H54 (cell line): ENCODE data around the gene SPAG6.
"Not testable (repeated sequence)": the region's sequence is repeated elsewhere in the genome, so short reads cannot be mapped to it uniquely, and the experiment has no call there.

ENCODE experiments used
- DNase-seq: peaks from one replicate; pipeline ENCODE4 v3.0.0; 2011; ENCODE audit warnings: low spot score, mixed read lengths; ENCODE audit not compliant: insufficient read length
- FAIRE-seq: peaks from 3 replicates; lab custom pipeline; 2011; peaks lifted over from hg19 to GRCh38; lab: Jason Lieb, UNC
- POLR2A ChIP-seq: IDR thresholded peaks from 2 replicates; pipeline ENCODE4 v1.6.1; 2011; ENCODE audit warnings: low read depth, mild to moderate bottlenecking, low read length

SPAG6 gene

DNA sequence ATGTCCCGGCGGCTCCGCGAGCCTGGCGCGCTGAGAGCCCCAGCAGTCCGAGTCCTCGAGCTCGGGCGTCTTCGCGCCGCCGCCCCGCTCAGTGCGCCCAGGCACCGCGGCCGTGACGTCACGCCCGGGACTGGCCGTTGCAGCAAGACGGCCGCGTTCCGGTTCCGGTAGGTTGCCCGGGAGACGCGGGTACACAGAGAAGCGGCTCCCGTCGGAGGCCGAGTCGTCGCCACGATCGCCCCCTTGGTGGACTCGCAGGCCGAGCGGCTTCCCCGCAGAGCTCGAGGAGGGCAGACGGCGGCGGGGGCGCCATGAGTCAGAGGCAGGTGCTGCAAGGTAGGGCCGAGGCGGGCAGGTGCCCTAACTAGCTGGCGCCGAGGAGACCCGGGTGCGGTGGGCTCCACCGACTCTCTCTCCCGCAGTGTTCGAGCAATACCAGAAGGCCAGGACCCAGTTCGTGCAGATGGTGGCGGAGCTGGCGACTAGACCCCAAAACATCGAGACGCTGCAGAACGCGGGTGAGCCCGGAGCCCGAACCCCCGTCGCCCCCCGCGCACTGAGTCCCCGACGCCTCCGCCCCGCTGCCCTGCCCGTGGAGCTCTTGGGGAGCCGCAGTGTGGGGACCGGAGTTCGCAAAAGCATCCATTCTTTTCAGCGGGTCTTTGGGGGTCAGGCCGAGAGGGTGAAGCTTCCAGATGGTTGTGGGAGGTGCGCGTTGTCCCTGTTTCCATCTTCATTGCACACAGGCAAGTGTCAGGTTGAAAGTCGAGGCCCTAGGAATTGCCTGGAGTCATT, at the start of gene SPAG6:
Gene SPAG6 (plus strand): TSS at position 196 of the 795 bp plus-strand sequence. CDS start 116 bp downstream, at position 312.
- DNase-seq = no peak
- FAIRE-seq = no peak
- TF ChIP-seq POLR2A = no peak

DNA sequence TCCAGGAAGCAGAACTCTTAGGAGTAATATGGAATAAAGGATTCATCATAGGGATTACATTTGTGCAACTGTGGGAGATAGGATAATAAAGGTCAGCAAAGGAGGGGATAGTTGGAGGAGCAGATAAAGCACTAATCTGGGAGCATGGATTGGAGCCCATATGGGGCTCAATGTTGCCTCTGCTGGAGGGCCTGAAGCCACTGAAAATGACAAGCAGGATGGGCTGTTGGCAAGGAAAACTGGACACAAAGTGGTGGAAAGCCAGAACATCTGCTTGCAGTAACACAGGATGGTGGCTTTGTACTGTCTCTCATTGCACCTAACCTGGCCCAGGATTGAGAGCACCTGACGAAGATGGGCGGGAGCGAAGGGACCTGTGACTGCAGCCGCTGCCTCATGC, 44.1 kb upstream of the SPAG6 start:
- no peak for DNase-seq
- FAIRE-seq = no peak
- TF ChIP-seq POLR2A = no peak

GRCh38 chr10:22303461-22303860, 41.8 kb upstream of the SPAG6 start:
- no peak for FAIRE-seq
- no peak for TF ChIP-seq POLR2A
- DNase-seq = no peak

- FAIRE-seq = no peak
- DNase-seq = no peak
- no peak for TF ChIP-seq POLR2A
Measured at GRCh38 chr10:22305721-22306120, 39.6 kb upstream of the SPAG6 start.

DNA sequence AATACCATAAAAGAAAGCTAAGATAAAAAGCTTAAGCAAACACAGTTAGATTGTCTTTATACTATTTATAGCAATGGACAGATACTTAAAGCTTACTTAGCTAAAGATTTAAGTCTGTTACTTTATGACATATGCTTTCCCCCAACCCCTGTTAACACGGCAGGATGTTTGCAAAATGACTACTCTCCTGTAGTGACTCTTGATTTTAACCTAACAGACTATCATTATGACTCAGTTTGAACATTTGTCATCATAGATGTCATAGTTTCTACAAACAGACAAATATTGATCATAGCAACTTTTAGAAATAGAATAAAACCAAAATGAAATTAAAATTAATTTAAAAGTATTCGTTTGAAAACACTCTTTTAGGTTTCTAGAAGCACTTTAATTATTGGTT, 36.9 kb upstream of the SPAG6 start:
- no peak for DNase-seq
- no peak for TF ChIP-seq POLR2A
- FAIRE-seq = no peak

DNA sequence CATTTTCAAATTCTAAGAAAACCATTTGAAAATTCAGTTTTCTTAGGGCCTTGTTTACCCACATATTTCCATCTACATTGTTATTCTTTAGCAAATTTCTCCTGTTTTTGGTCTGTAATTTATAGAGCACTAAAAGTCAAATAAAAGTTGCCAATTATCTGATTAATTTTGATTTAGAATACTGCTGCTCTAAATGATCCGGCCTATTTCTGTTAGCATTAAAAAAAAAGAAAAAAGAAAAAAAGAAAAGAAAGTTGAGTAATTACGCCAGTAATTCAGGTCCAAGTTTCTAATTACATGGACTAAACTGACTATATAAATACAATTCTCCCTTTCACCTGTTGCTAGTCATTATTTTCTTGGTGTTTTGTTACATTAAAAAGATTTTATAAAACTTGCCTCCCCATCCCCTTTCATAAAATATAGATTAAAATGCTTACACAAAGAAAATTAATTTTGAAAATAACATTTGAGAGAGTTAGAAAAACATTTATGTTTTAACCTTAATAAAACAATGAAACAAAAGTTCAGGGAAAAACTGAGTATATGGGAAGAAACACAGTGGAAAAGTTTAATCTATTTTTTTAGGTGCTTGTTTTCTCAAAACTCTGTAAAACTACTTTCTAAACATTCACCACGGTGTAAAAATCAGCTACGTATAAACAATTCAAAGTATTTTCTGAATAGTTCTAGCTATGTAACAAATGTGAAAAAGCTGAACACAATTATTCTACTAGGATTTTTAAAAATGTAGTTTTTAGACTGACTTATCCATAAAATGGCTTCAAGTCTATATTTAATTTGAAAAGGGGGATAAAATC, 35.9 kb upstream of the SPAG6 start:
- FAIRE-seq (no peak), DNase-seq (no peak)
- TF ChIP-seq POLR2A = no peak

DNA sequence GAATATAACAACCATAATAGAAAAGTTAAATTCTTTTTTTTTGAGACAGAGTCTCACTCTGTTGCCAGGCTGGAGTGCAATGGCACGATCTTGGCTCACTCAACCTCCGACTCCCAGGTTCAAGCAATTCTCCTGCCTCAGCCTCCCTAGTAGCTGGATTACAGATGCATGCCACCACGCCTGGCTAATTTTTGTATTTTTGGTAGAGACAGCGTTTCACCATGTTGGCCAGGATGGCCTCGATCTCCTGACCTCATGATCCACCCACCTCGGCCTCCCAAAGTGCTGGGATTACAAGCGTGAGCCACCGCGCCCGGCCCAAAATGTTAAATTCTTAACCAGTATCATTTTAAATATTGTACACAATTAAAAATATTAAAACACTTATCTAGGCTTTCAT, 35.3 kb upstream of the SPAG6 start:
- DNase-seq, FAIRE-seq: not testable (repeated sequence)

DNA sequence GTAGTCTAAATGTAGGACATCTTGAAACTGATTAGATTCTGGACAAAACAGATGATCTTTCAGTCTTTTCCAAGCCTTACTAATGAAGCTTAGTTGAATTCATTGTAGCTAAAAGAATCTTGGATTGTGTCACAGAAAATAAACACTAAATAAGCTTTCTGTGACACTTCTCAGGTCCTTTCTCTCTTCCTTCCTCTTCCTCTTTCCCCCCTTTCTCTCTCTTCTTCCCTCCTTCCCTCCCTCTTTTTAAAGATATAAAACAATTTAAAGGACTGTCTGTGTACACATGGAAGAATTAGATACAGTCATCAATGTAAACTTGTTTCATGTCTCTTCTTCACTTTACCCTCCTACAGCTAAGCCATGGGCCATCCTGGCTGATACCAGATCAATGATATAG, 34.4 kb upstream of the SPAG6 start:
- no peak for TF ChIP-seq POLR2A

DNA sequence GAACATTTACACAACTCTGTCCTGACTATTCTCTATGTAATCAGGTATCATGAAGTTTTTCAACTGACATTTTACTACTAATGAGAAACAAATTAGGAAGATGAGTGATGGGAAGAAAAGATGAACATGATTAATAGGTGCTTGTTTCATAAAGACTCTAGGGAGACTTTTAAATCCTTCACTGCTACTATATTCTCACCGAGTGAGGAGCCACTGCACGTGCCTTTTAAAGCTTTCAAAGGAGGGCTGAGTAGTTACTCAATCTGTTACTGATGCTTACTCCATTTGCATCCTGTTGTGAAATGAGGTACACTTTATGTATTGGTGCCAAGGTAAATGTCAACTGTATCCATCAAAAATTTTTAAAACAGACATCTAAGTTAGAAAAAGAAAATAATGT, 30.4 kb upstream of the SPAG6 start:
- FAIRE-seq = no peak
- no peak for TF ChIP-seq POLR2A
- no peak for DNase-seq

More for the DNA sequence above, 34.4 kb upstream of the SPAG6 start:
- FAIRE-seq (no peak), DNase-seq (no peak)

DNA sequence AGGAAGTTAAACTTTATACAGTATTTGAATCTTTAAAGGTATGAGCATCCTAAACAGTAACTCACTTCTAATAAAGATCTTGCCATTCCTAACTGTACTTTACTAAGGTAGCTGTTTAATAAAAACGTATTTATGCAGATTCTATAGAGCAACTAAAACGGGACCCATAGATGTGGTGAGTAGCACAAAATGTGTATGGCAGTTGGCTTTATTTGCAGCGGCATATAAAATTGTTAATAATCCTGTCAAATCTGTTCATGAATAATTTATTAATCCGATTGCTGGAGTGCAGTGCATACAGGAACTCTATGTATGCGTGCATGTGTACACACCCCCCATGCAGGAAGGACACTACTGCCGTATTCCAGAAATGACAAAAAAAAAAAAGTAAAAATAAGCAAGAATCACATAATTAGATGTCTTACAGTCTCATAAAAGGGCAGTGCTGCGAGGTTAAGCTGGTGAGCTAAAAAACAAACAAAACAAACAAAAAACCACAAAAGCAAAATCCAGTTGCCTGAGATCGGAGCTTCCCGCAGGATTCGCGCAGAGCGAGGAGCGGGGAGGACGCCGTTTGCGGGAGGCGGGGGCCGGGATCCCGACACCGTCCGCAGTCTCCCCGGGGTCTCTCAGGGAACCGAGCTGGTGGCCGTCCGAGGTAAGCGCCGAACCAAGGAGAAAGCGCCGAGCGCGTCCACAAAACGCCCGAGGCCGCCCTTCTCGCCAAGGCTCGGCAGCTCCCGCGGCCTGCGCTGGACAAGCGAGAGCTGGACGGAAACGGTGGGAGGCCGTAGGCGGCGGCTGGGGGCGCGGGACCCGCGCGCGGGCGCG, 29.6 kb upstream of the SPAG6 start:
- DNase-seq (no peak), FAIRE-seq (peak; percentile 23)
- TF ChIP-seq POLR2A = no peak

DNA sequence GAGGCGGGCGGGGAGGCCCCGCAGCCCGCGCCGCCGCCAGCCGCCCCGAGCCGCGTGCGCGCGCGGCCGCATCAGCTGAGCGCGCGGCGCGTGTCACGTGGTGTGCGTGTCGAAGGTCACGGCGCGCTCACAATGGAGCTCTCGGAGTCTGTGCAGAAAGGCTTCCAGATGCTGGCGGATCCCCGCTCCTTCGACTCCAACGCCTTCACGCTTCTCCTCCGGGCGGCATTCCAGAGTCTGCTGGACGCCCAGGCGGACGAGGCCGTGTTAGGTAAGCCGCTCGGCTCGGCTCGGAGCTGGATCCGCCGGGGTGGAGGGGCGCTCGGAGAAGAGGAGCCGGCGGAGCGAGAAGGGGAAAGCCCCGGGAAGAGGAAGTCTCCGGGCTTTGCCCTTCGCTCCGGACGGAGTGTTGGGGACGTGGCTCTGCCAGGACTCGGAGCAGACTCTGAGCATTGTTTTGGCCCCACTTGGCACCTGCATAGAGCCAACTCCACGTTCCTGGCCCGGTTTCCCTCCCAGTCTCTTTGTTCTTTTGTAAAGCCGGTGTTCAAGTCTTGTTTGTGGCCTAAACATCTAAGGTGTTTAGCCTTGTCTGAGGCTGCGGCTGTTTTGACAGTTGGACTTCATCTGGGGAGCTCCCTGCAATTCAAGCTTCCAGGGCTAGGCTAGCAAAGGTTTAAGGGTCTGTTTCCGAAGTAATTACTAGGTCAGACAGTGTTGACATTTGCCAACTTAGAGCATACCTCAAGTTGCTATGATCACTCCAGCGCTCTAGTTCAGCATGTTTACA, 28.8 kb upstream of the SPAG6 start, which contains the start of gene COMMD3:
Gene COMMD3 (plus strand): TSS at position 103 of the 790 bp plus-strand sequence. CDS start 30 bp downstream, at position 133.
- DNase-seq = peak; percentile 68
- peak; percentile 78 for FAIRE-seq
- TF ChIP-seq POLR2A = peak; percentile 84

DNA sequence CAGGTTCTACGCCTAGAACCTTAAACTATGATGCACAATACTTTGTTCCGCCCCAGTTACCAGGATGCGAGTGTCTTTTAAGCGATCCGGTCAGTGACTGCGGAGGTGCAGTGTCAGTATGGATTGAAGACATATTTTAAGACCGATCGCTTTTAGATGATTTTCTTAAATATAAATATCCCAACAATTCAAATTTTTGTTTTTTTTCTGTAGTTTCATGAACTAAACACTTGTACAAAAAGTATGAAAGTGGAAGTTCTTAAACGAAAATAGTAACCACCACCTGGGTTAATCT, 28.3 kb upstream of the SPAG6 start:
- peak; percentile 83 for FAIRE-seq
- no peak for DNase-seq
- TF ChIP-seq POLR2A = no peak
